NOMO-1 treated with dmso at 0.1 percent for 144 hours (cell line): Measurements from ENCODE around the gene ABITRAM.
"Not testable (repeated sequence)": the region's sequence is repeated elsewhere in the genome, so short reads cannot be mapped to it uniquely, and the experiment has no call there.

Experiments
- DNase-seq: peaks from one replicate; lab custom pipeline; 2025; ENCODE audit not compliant: unreplicated experiment; lab: John Stamatoyannopoulos, UW

ABITRAM gene, protein sequence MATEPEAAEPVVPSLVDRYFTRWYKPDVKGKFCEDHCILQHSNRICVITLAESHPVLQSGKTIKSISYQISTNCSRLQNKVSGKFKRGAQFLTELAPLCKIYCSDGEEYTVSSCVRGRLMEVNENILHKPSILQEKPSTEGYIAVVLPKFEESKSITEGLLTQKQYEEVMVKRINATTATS

DNA sequence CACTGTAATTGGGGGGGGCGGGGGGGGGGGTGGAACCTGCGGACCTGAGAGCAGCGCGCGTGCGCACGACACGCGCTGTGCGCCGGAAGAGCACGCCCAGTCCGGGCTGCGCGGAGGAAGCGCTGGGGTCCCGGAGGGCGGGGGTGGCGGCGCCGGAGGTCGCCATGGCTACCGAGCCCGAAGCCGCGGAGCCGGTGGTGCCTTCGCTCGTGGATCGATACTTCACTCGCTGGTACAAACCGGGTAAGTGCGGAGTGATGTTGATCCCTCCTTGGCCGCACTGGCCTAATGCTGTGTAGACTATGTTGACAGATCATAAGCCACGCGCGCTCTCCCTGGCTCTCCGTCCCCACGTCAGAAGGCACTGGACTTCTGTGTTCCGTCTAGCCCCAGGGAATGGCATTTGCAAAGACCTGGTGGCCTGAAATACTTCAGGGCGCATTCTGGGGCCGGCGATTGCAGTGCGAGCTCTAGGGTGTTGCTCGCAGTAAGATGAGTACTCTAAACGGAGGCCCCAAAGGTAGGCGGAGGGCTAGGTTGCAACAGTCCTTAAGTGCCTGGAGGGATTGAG lies at the start of gene ABITRAM:
TSS of gene ABITRAM (plus strand) at position 78 of the 571 bp plus-strand sequence. CDS start at position 165, 87 bp downstream.
- DNase-seq: peak; percentile 82

GRCh38 chr9:108884701-108885100 lies 49.5 kb upstream of the ABITRAM start:
- DNase-seq: no peak

DNA sequence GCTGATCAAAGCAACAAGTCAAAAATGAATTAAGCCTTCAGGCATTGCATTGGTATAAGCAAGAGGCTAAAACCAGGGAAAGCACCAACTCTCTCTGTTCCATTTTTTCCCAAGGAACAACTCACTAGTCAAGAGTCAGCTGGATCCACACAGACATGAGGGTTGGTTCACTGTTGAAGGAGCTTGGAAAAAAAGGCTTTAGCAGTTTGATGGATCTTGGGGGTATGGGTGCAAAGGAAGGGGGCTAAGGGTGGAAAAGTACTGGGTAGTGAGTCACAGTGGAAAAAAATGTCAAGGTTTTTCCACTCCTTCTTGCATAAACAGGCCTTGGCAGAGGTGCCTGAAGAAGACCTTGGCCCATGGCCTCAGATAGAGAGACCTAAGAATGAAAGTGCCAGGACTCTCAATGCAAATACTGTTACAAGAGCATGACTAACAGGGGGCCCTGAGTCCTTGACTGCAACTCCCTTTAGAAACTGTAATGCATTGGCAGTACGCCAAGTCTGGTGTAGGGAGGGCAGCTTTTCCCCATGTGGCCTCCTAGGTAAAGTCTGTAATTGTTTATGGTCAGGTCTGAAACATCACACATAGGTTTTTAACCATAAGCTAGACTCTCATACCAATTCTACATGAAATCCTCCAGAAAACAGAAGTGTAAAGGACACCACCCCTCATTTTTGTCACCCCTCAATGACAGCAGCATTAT lies 48.4 kb upstream of the ABITRAM start:
- DNase-seq: no peak

DNA sequence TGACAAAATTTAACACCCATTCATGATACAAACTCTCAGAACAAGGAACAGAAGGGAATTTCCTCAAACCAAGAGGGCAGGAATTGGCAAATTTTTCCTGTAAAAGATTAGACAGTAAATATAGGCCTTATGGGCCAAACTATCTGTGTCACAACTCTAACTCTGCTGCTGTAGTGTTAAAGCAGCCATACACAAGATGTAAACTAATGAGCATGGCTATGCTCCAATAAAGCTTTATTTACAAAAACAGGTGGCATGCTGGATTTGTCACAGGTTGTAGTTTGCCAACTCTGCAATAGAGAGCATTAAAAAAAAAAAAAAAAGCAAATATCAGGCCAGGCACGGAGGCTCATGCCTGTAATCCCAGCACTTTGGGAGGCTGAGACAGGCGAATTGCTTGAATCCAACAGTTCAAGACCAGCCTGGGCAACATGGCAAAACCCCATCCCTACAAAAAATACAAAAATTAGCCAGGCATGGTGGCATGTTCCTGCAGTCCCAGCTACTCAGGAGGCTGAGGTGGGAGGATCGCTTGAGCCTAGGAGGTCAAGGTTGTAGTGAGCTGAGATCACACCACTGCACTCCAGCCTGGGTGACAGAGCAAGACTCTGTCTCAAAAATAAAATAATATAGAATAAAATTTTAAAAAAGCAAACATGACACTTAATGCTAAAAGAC lies 47.5 kb upstream of the ABITRAM start:
- not testable (repeated sequence) for DNase-seq

DNA sequence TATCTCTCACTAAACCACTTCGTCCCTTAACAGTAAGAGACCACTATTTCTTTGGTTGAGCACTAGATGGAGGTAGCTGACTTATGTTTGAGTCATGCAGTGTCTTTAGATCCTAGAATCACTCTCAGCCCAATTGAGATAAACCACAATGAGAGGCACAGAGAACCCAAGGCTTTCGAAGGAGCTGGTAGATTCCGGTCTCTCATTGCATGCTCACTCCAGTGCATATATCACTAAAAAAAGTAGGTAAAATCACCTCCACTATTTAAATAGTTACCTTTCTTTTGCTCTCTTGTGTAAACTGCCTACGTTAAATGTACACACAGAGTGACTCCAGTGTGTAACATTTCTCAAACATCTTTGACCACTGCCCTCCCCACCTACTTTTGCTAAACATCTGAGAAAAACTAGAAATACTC lies 44.5 kb upstream of the ABITRAM start:
- no peak for DNase-seq

DNA sequence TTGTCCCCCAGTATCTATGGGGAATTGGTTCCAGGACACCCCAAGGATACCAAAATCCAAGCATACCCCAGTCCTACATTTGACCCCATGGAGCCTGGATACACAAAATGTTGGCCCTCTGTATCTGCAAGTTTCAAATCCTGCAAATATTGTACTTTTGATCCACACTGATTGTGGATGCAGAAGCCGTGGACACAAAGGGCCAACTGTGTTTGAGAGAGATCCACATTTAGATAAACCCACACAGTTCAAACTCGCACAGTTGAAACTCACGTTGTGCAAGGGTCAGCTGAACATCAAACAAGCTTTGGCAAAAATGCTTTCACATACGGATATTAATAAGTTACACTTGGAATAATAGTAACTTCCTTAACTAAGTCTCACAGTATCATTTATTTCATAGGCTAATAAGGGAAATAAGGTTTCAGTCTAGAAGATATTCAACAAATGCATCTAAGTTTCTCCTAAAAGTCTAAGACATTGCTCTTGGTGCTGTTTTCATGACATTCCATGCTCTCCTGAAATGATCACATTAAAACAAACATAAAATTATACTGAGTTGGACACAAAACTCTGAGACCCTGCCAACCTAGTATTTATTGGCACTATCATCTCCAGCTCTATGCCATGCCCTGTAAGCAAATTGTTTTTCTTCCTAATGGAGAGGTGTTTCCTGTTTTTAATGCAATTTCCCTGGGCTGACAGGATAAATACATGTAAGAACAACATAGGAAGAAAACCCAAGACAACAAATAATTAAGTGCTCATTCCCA lies 39.8 kb upstream of the ABITRAM start:
- DNase-seq: no peak

GRCh38 chr9:108897324-108898096 lies 36.7 kb upstream of the ABITRAM start:
- DNase-seq: no peak

- DNase-seq: not testable (repeated sequence)
Observed at GRCh38 chr9:108899023-108899695, 35.0 kb upstream of the ABITRAM start.

- DNase-seq: no peak
Observed at GRCh38 chr9:108900176-108900575, 34.0 kb upstream of the ABITRAM start.

DNA sequence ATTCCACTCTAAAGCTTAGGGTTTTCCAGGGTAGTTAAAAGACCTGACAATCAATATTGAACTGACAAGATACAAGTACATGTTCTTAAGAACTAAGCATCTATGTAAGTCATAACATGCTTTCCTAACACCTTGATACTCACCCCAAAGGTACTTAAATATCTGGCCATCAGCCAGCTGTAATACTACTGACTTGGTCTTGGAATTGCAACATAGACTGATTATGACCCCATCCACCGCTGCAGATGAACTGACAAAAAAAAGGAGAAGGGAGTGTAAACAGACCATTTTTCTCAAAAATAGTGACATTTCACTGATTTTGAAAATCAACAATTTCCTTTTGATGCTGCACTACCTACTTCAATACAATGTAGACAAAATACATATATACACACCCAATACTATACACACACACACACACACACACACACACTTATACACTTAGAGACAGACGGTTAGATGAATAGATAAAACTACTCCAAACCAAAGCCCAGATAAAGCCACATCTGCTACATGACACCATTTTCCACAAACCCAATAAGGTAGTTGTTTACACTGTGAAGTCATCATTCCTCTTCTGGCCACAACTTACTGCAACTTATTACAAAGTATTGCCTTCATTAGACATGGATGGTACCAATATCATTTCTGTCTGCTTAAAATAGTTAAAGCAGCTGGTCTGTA lies 30.6 kb upstream of the ABITRAM start:
- no peak for DNase-seq

DNA sequence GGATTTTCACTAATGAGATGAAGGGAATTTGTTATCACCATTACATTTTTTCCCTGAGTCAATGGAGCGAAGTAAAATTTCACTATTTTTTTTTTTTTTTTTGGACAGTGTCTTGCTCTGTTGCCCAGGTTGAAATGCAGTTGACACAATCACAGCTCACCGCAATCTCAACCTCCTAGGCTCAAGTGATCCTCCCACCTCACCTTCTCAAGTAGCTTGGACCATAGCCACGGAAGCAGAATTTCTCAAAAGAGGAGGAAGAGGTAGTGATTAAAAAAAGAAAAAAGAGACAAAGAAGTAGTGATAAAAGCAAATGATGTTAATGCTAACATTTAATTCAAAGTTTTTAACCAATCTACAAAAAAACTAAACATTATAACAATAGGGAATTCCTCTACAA lies 30.0 kb upstream of the ABITRAM start:
- no peak for DNase-seq

- DNase-seq: no peak
Observed at GRCh38 chr9:108905494-108905893, 28.7 kb upstream of the ABITRAM start.

DNA sequence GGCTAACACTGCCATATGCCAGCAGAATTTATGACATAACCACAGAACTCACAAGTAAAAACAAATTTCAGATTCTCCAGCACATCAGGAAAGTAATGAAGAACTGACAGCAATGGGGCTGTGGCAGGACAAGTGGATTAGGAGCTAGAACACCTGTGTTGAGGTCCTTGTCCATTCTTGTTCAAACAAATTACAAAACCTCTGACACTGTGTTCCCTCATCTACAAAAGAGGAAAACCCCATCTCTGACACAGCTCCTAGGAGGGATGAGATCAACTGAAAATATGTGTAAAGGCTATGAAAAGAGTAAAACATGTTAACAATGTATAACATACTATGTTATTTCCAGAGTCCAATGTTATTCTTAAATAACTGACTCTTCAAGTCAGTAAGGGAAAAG lies 23.8 kb upstream of the ABITRAM start:
- no peak for DNase-seq

- DNase-seq: no peak
Observed at GRCh38 chr9:108910914-108911313, 23.3 kb upstream of the ABITRAM start.

DNA sequence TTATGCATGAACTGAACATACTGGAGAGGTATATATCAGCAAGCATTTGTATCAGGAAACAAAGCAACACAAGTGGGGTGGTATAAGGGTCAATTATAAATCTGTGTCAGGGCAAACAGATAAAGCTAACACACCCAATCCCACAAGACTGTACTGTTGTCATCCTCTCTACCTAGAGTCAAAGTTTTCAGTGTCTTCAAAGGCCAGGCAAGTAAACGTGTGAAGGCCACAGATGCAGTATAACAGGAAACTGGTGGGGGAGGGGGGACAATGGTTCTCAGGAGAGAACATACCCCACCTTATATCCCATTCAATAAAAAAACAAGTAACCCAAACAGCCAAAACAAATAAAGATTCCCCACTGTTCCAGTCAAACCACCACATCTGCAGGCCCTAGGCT lies 22.4 kb upstream of the ABITRAM start:
- DNase-seq: no peak

DNA sequence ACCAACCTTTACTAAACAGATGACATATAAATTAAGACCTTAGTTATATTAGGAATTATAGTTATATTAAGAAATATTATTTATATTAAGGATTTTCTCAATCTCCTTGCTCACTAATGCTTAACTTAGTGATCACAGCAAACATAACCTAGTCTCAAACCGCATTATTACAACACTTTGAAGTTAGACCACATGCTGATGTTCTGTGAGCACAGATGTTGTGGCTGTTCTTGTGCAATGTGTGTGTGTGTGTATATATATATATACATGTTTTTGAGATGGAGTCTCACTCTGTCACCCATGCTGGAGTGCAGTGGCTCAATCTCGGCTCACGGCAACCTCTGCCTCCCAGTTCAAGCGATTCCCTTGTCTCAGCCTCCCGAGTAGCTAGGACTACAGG lies 20.8 kb upstream of the ABITRAM start:
- DNase-seq: peak; percentile 57

DNA sequence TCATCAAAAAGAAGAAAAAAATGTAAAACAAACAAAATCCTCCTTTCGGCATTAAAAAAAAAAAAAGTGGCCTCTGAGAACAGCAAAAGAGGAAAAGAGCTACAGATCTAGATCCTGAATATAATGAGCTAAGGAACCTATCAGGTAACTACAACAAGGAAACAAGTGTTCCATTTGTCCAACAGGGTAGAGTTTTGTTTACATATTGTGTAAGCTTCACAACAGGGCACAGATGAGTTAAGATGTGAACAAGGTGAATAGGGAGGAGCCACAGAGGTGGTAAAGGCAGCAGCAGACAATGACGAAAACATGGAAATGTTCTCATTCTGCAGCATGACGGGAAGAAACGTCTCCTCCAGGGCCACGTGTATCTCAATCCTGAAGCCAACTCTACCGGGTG lies 14.7 kb upstream of the ABITRAM start:
- DNase-seq: no peak

GRCh38 chr9:108920401-108920800 lies 13.8 kb upstream of the ABITRAM start:
- DNase-seq: not testable (repeated sequence)

DNA sequence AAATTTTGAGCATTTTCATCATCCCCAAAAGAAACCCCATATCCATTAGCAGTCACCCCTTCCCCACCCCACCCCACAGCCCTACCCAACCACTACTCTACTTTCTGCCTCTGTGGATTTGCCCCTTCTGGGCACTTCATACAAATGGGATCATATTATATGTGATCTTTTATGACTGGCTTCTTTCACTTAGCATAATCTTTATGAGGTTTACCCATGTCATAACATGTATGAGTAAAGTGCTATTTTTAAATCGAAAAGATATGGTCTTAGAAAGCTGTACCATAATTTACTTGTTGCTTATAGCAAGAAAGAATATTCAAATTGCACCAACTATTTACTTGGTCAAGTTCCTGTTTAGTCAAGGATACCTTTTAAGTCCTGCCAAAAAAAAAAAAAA lies 13.0 kb upstream of the ABITRAM start:
- DNase-seq: no peak
